ENCODE results near the gene MAST4.

- TF ChIP-seq CTCF (IDR thresholded peaks at IDR 0.05) (no peak), POLR2A (IDR thresholded peaks at IDR 0.05) (no peak)
These were observed 506.5 kb downstream of the MAST4 start for GRCh38 chr5:67102708-67103107.

All from uterus (tissue), 2 donors.